Measurements from ENCODE around the gene TGFBR3. TPM values are rescaled to one million over a fixed set of nuclear protein-coding genes. Genes with fewer than 3 reads are reported as not detected.

Gene TGFBR3
- total and polyA plus RNA-seq, 2 of the 13 experiments (the other 11 are each of a cell fraction or from before 2014, with no cell fraction given) = 76.5 to 195 TPM

DNA sequence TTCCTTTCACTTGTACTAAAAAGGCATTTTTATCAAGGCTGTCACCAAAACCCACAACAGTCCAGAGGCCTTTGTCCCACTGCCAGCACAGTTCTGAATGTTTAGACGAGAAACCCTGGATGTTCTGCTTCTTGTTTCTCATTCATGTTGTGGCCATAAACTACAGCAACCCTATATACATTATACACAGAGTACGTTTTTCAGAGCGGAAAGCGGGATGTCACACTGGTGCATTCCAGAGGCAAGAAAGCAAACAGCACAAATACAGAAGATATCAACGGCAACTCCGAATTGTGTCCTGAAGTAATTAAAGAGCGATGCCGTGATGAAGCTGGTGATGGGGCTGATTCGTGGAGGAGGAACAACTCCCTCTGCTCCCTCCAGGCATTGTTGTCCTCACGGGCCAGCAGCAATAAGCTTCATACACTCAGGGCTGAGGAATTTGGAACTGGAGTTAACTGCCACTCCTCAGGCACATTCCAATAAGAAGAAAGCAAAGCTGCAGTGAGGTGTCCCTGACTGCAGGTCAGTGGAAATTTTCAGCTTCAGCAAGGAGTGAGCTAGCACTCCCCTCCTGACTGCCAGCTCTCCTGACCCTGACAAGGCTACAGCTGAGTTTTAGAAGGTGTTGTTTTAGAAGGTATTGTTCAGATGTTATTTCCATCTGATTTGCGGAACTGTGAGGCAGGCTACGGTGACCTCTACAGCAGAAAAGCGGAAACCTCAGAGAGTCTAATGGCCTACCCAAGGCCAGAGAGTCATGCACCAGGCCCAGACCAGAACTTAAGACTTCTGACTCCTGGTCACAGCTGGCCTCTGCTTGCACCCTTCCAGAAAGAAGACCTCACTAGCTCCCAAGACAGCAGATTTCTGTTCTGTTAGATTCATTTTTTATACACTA lies 149.0 kb downstream of the TGFBR3 start (continued):
- TF ChIP-seq, protein P1, sequence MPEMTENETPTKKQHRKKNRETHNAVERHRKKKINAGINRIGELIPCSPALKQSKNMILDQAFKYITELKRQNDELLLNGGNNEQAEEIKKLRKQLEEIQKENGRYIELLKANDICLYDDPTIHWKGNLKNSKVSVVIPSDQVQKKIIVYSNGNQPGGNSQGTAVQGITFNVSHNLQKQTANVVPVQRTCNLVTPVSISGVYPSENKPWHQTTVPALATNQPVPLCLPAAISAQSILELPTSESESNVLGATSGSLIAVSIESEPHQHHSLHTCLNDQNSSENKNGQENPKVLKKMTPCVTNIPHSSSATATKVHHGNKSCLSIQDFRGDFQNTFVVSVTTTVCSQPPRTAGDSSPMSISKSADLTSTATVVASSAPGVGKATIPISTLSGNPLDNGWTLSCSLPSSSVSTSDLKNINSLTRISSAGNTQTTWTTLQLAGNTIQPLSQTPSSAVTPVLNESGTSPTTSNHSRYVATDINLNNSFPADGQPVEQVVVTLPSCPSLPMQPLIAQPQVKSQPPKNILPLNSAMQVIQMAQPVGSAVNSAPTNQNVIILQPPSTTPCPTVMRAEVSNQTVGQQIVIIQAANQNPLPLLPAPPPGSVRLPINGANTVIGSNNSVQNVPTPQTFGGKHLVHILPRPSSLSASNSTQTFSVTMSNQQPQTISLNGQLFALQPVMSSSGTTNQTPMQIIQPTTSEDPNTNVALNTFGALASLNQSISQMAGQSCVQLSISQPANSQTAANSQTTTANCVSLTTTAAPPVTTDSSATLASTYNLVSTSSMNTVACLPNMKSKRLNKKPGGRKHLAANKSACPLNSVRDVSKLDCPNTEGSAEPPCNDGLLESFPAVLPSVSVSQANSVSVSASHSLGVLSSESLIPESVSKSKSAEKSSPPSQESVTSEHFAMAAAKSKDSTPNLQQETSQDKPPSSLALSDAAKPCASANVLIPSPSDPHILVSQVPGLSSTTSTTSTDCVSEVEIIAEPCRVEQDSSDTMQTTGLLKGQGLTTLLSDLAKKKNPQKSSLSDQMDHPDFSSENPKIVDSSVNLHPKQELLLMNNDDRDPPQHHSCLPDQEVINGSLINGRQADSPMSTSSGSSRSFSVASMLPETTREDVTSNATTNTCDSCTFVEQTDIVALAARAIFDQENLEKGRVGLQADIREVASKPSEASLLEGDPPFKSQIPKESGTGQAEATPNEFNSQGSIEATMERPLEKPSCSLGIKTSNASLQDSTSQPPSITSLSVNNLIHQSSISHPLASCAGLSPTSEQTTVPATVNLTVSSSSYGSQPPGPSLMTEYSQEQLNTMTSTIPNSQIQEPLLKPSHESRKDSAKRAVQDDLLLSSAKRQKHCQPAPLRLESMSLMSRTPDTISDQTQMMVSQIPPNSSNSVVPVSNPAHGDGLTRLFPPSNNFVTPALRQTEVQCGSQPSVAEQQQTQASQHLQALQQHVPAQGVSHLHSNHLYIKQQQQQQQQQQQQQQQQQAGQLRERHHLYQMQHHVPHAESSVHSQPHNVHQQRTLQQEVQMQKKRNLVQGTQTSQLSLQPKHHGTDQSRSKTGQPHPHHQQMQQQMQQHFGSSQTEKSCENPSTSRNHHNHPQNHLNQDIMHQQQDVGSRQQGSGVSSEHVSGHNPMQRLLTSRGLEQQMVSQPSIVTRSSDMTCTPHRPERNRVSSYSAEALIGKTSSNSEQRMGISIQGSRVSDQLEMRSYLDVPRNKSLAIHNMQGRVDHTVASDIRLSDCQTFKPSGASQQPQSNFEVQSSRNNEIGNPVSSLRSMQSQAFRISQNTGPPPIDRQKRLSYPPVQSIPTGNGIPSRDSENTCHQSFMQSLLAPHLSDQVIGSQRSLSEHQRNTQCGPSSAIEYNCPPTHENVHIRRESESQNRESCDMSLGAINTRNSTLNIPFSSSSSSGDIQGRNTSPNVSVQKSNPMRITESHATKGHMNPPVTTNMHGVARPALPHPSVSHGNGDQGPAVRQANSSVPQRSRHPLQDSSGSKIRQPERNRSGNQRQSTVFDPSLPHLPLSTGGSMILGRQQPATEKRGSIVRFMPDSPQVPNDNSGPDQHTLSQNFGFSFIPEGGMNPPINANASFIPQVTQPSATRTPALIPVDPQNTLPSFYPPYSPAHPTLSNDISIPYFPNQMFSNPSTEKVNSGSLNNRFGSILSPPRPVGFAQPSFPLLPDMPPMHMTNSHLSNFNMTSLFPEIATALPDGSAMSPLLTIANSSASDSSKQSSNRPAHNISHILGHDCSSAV (CRISPR knock-in tag; IDR thresholded peaks at IDR 0.05; ENCODE audit: borderline replicate concordance) = no peak
- no peak for TF ChIP-seq ZNF235 (CRISPR knock-in tag; IDR thresholded peaks at IDR 0.05; ENCODE audit: borderline replicate concordance)
- TF ChIP-seq ZFAT (CRISPR knock-in tag; conservative IDR thresholded peaks at IDR 0.05) = no peak
- TF ChIP-seq ZFX (CRISPR knock-in tag; IDR thresholded peaks at IDR 0.05; ENCODE audit: low read depth) = 0 out of 2 replicates have a peak, but pooled peaks have one; percentile 23
- no peak for TF ChIP-seq ZNF773 (CRISPR knock-in tag; IDR thresholded peaks at IDR 0.05; ENCODE audit: borderline replicate concordance)
- peak; percentile 43 for TF ChIP-seq RBM22 (optimal IDR thresholded peaks at IDR 0.05; ENCODE audit: low read length)
- no peak for TF ChIP-seq ZNF660 (CRISPR knock-in tag; IDR thresholded peaks at IDR 0.05; ENCODE audit: borderline replicate concordance, low read depth)
- TF ChIP-seq ZNF713 (CRISPR knock-in tag; IDR thresholded peaks at IDR 0.05) = no peak
- TF ChIP-seq, protein P2, sequence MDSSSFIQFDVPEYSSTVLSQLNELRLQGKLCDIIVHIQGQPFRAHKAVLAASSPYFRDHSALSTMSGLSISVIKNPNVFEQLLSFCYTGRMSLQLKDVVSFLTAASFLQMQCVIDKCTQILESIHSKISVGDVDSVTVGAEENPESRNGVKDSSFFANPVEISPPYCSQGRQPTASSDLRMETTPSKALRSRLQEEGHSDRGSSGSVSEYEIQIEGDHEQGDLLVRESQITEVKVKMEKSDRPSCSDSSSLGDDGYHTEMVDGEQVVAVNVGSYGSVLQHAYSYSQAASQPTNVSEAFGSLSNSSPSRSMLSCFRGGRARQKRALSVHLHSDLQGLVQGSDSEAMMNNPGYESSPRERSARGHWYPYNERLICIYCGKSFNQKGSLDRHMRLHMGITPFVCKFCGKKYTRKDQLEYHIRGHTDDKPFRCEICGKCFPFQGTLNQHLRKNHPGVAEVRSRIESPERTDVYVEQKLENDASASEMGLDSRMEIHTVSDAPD (CRISPR knock-in tag; IDR thresholded peaks at IDR 0.05) = 0 out of 2 replicates have a peak, but pooled peaks have one; percentile 25
- peak; percentile 37; the same call in 1 of the 2 replicates for TF ChIP-seq SALL1 (CRISPR knock-in tag; IDR thresholded peaks at IDR 0.05)
- TF ChIP-seq, protein P3, sequence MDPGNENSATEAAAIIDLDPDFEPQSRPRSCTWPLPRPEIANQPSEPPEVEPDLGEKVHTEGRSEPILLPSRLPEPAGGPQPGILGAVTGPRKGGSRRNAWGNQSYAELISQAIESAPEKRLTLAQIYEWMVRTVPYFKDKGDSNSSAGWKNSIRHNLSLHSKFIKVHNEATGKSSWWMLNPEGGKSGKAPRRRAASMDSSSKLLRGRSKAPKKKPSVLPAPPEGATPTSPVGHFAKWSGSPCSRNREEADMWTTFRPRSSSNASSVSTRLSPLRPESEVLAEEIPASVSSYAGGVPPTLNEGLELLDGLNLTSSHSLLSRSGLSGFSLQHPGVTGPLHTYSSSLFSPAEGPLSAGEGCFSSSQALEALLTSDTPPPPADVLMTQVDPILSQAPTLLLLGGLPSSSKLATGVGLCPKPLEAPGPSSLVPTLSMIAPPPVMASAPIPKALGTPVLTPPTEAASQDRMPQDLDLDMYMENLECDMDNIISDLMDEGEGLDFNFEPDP (CRISPR knock-in tag; conservative IDR thresholded peaks at IDR 0.05) = no peak
- TF ChIP-seq POLR2A (IDR thresholded peaks at IDR 0.05; ENCODE audit: insufficient read depth in 1 of 2, low read depth in 2 of 2, low read length in 2 of 2) = 0 out of 4 replicates have a peak, but pooled peaks of 1 of the 2 experiments have one; percentile 19
- TF ChIP-seq, protein P4, sequence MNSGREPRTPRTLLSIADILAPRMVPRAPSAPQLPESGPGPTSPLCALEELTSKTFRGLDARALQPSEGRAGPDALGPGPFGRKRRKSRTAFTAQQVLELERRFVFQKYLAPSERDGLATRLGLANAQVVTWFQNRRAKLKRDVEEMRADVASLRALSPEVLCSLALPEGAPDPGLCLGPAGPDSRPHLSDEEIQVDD (CRISPR knock-in tag; IDR thresholded peaks at IDR 0.05; ENCODE audit: borderline replicate concordance) = no peak
- no peak for TF ChIP-seq RBFOX2 (IDR thresholded peaks at IDR 0.05; ENCODE audit: low read depth, low read length)
- no peak for TF ChIP-seq KDM5B (CRISPR knock-in tag; IDR thresholded peaks at IDR 0.05; ENCODE audit: borderline replicate concordance)
- peak; percentile 22; the same call in 1 of the 2 replicates for TF ChIP-seq HNF4A (CRISPR knock-in tag; IDR thresholded peaks at IDR 0.05)
- TF ChIP-seq KAT2B (IDR thresholded peaks at IDR 0.05; ENCODE audit: borderline replicate concordance, low read depth, low read length) = no peak
